IMR-90 (cell line): ENCODE results near the gene LMBRD2. TPM values are rescaled to one million over a fixed set of nuclear protein-coding genes. Genes with fewer than 3 reads are reported as not detected.

ENCODE experiments used
- ATAC-seq: fragments of 200-7000 bp; cut with Tn5 transposase; 2 replicates; pipeline ENCODE4 v1.9.1; 2020; ENCODE audit warnings: low read depth, mild to moderate bottlenecking, moderate library complexity
- BruUV-seq: library from RNA; stranded (reverse); fragments of 400-500 nt; replicated peaks from 2 replicates; lab custom pipeline; 2021; lab: Mats Ljungman, UMichigan
- CTCF ChIA-PET: fragments of 300-600 bp; formaldehyde crosslinking; extraction: SDS; loops from one replicate; lab custom pipeline; 2021; ENCODE audit warnings: antibody characterized with exemption; lab: Yijun Ruan, JAX
- POLR2A ChIA-PET: fragments of 300-600 bp; sonication (Branson Sonifier 250); formaldehyde crosslinking; loops from one replicate; lab custom pipeline; 2022; ENCODE audit warnings: antibody characterized with exemption; ENCODE audit not compliant: unreplicated experiment; lab: Charles Lee
- DNase-seq: peaks from one replicate; pipeline ENCODE4 v3.0.0; 2013
- H2AFZ ChIP-seq: replicated peaks from 2 replicates; pipeline ENCODE3; 2013; ENCODE audit warnings: low read length, mild to moderate bottlenecking; ENCODE audit not compliant: poor library complexity
- H2AK5ac ChIP-seq: 2 replicates; pipeline ENCODE4 v1.6.1; 2013; ENCODE audit warnings: low read depth, low read length, inconsistent platforms
- H2AK9ac ChIP-seq: replicated peaks from 2 replicates; pipeline ENCODE3; 2013; ENCODE audit warnings: mild to moderate bottlenecking, low read depth, low read length, moderate library complexity; ENCODE audit not compliant: poor library complexity
- H2BK120ac ChIP-seq: 2 replicates; pipeline ENCODE4 v1.6.1; 2013; ENCODE audit warnings: low read depth, low read length, inconsistent platforms
- H2BK15ac ChIP-seq: 3 replicates; pipeline ENCODE4 v1.6.1; 2013; ENCODE audit warnings: low read depth, low read length, inconsistent platforms
- H2BK20ac ChIP-seq: 2 replicates; pipeline ENCODE4 v1.6.1; 2013; ENCODE audit warnings: low read depth, mild to moderate bottlenecking, inconsistent platforms, low read length, moderate library complexity
- H2BK5ac ChIP-seq: 2 replicates; pipeline ENCODE4 v1.6.1; 2013; ENCODE audit warnings: mild to moderate bottlenecking, low read depth, low read length, inconsistent platforms; ENCODE audit not compliant: poor library complexity, severe bottlenecking
- H3K14ac ChIP-seq: replicated peaks from 2 replicates; pipeline ENCODE4 v1.6.1; 2013; ENCODE audit warnings: low read depth, low read length, inconsistent platforms
- H3K18ac ChIP-seq: 2 replicates; pipeline ENCODE4 v1.6.1; 2013; ENCODE audit warnings: low read depth, low read length, control low read depth
- H3K23ac ChIP-seq: 2 replicates; pipeline ENCODE4 v1.6.1; 2013; ENCODE audit warnings: low read depth, low read length, inconsistent platforms
- H3K27ac ChIP-seq: 2 replicates; pipeline ENCODE4 v1.5.1; 2013; ENCODE audit warnings: mild to moderate bottlenecking, control low read depth, low read length; ENCODE audit not compliant: insufficient read depth
- H3K27me3 ChIP-seq: 2 replicates; pipeline ENCODE4 v1.6.1; 2013; ENCODE audit warnings: low read length; ENCODE audit not compliant: control insufficient read depth, insufficient read depth
- H3K36me3 ChIP-seq: 2 replicates; pipeline ENCODE4 v1.6.1; 2013; ENCODE audit warnings: low read length, mixed read lengths; ENCODE audit not compliant: control insufficient read depth, insufficient read depth
- H3K4ac ChIP-seq: 2 replicates; pipeline ENCODE4 v1.6.1; 2013; ENCODE audit warnings: low read depth, low read length, inconsistent platforms
- H3K4me1 ChIP-seq: 2 replicates; pipeline ENCODE4 v1.6.1; 2013; ENCODE audit warnings: low read length, mixed read lengths; ENCODE audit not compliant: control insufficient read depth, insufficient read depth
- H3K4me2 ChIP-seq: 2 replicates; pipeline ENCODE4 v1.6.1; 2013; ENCODE audit warnings: low read depth, mild to moderate bottlenecking, control low read depth, low read length, moderate library complexity
- H3K4me3 ChIP-seq: 2 replicates; pipeline ENCODE4 v1.5.1; 2013; ENCODE audit warnings: low read depth, mild to moderate bottlenecking, control low read depth, low read length, moderate library complexity; ENCODE audit not compliant: insufficient read depth
- H3K56ac ChIP-seq: 2 replicates; pipeline ENCODE4 v1.6.1; 2013; ENCODE audit warnings: low read length, inconsistent platforms; ENCODE audit not compliant: insufficient read depth; ENCODE audit errors: extremely low read depth
- H3K79me1 ChIP-seq, 2 experiments: 2 replicates each; pipeline ENCODE4 v1.6.1; 2013; ENCODE audit warnings: low read length in 2 of 2, inconsistent platforms in 1 of 2, low read depth in 1 of 2
- H3K9ac ChIP-seq: 2 replicates; pipeline ENCODE4 v1.6.1; 2013; ENCODE audit warnings: low read depth, low read length, control low read depth
- H3K9me1 ChIP-seq: 2 replicates; pipeline ENCODE4 v1.6.1; 2013; ENCODE audit warnings: low read length, inconsistent platforms; ENCODE audit not compliant: insufficient read depth
- H3K9me3 ChIP-seq: 2 replicates; pipeline ENCODE4 v1.6.1; 2013; ENCODE audit warnings: low read length; ENCODE audit not compliant: control insufficient read depth, insufficient read depth
- H4K20me1 ChIP-seq: 2 replicates; pipeline ENCODE4 v1.6.1; 2013; ENCODE audit warnings: low read length, inconsistent platforms; ENCODE audit not compliant: insufficient read depth
- H4K5ac ChIP-seq: 2 replicates; pipeline ENCODE4 v1.6.1; 2013; ENCODE audit warnings: mild to moderate bottlenecking, low read depth, low read length, control low read depth
- H4K8ac ChIP-seq, 2 experiments: 2 replicates each; pipeline ENCODE4 v1.6.1; 2013; ENCODE audit warnings: low read depth in 2 of 2, low read length in 2 of 2, control low read depth in 1 of 2, inconsistent platforms in 1 of 2
- H4K91ac ChIP-seq: 2 replicates; pipeline ENCODE4 v1.6.1; 2013; ENCODE audit warnings: low read depth, low read length, inconsistent platforms; ENCODE audit not compliant: insufficient read depth
- CEBPB ChIP-seq: IDR thresholded peaks from 2 replicates; pipeline ENCODE4 v1.6.1; 2012; ENCODE audit warnings: low read depth, low read length, improper control_type of control experiment
- CHD1 ChIP-seq: IDR thresholded peaks from 2 replicates; pipeline ENCODE4 v1.6.1; 2012; ENCODE audit warnings: low read depth, low read length, improper control_type of control experiment
- FOS ChIP-seq: fragments of 150-350 bp; IDR thresholded peaks from 2 replicates; pipeline ENCODE4 v1.6.1; 2016; ENCODE audit warnings: low read depth, low read length
- MAFK ChIP-seq: IDR thresholded peaks from 2 replicates; pipeline ENCODE4 v1.6.1; 2012; ENCODE audit warnings: low read depth, low read length, improper control_type of control experiment
- POLR2A ChIP-seq: IDR thresholded peaks from 2 replicates; pipeline ENCODE4 v1.6.1; 2012; ENCODE audit warnings: mild to moderate bottlenecking, low read depth, low read length
- SMC3 ChIP-seq: fragments of 150-350 bp; IDR thresholded peaks from 2 replicates; pipeline ENCODE4 v1.6.1; 2016; ENCODE audit warnings: low read depth, mild to moderate bottlenecking, antibody characterized with exemption, low read length, moderate library complexity
- USF2 ChIP-seq: fragments of 150-350 bp; IDR thresholded peaks from 2 replicates; pipeline ENCODE4 v1.6.1; 2017; ENCODE audit warnings: mild to moderate bottlenecking, antibody characterized with exemption, low read length, low read depth
- WGBS, 2 experiments: methylation state at CpG; one replicate each; pipeline versions ENCODE4 v1.1.5 to v1.1.7; 2013; ENCODE audit warnings: missing lambda C conversion rate in 2 of 2; ENCODE audit not compliant: insufficient read length in 1 of 2; ENCODE audit errors: extremely low coverage in 2 of 2; 5-methylcytosine and 5-hydroxymethylcytosine counted together
- dilution Hi-C: fragments of 300-500 bp; cut with HindIII; formaldehyde crosslinking; loops from one replicate; pipeline ENCODE4 v1.14.3; 2018; ENCODE audit warnings: low sequenced_read_pairs; ENCODE audit not compliant: unreplicated experiment
- in situ Hi-C: fragments of 300-500 bp; cut with MboI; formaldehyde crosslinking; loops from 3 replicates; pipeline ENCODE4 v1.14.3; 2019; ENCODE audit warnings: low sequenced_read_pairs, inconsistent platforms, mixed read lengths
- intact Hi-C: fragments of 100-400 bp; cut with micrococcal nuclease; formaldehyde crosslinking; loops from 2 replicates; pipeline ENCODE4 v1.10.0; 2022
- polyA plus RNA-seq, 3 experiments: library from polyadenylated mRNA; depleted of rRNA; stranded (reverse); fragments of >200 nt; gene quantifications; 2 replicates each; pipeline ENCODE4 v1.2.3, GENCODE V29; 2012; ENCODE audit warnings: low replicate concordance in 1 of 3
- total RNA-seq: library from RNA; depleted of rRNA; stranded (reverse); fragments of >200 nt; gene quantifications from 2 replicates; pipeline ENCODE4 v1.2.3, GENCODE V29; 2012

Gene LMBRD2
- total and polyA plus RNA-seq, 2 of the 4 experiments (the other 2 are of a cell fraction): 1.8 to 5.2 TPM

DNA sequence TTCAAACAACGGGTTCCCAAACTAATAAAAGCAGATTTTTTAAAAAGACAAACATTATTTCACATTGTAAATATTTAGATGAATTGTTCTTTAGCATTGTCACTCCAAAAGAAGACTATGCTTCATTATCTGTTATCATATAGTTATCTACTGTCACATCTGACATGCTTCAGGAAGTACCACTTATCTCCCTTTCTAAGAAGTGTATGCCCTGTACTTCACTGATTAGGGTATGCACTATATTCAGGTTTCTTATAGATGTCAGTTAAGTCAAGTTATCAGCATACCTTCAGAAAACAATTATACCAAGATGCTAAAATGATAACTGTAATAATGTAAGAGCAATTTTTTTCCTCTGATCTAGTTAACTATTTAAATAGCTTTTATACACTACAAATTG, 40.4 kb downstream of the LMBRD2 start:
- no peak overlapping the region for H2BK120ac ChIP-seq
- H3K4me2 ChIP-seq: no peak overlapping the region
- no peaks in the 10 kb centered on the region for H4K20me1 ChIP-seq
- intact Hi-C loops: no loop called here
- H3K4me3 ChIP-seq: no peak overlapping the region
- H3K9me1 ChIP-seq: no peaks in the 10 kb centered on the region
- H2BK5ac ChIP-seq: no peak overlapping the region
- no peak overlapping the region for H4K5ac ChIP-seq
- H2AK9ac ChIP-seq: no peak overlapping the region
- H3K79me1 ChIP-seq: no peaks in the 10 kb centered on the region
- in situ Hi-C loops: no loop called here
- BruUV-seq: no TSS peak
- no peak overlapping the region for H3K14ac ChIP-seq
- H3K27ac ChIP-seq: no peak overlapping the region
- dilution Hi-C loops: no loop called here
- no peak overlapping the region for H2BK20ac ChIP-seq
- H3K23ac ChIP-seq: no peak overlapping the region
- H3K9me3 ChIP-seq: no peaks in the 10 kb centered on the region
- ATAC-seq: no peak
- no peak overlapping the region for H3K56ac ChIP-seq
- no peak overlapping the region for H4K91ac ChIP-seq
- H2AFZ ChIP-seq: no peak overlapping the region
- no peak overlapping the region for H2AK5ac ChIP-seq
- WGBS, 2 experiments: no CpG with 5 or more reads among the region's 1 CpG
- H3K36me3 ChIP-seq: peaks cover 3% of the 10 kb centered on the region
- H3K18ac ChIP-seq: no peak overlapping the region
- H3K9ac ChIP-seq: no peak overlapping the region
- no peaks in the 10 kb centered on the region for H3K4me1 ChIP-seq
- no peak overlapping the region for H2BK15ac ChIP-seq
- no peaks in the 10 kb centered on the region for H3K27me3 ChIP-seq
- POLR2A ChIA-PET: no interaction called here
- CTCF ChIA-PET: interaction anchor here (1.0 to 1.2 kb wide), 2 partner anchors 28 to 32 kb away, joined by 3 read pairs; no protein-coding TSS in a partner anchor
- no peak overlapping the region for H4K8ac ChIP-seq
- H3K4ac ChIP-seq: no peak overlapping the region
- no peak for DNase-seq
- TF ChIP-seq SMC3: no peak
- no peak for TF ChIP-seq MAFK
- TF ChIP-seq CEBPB: no peak
- TF ChIP-seq FOS: no peak
- no peak for TF ChIP-seq USF2
- TF ChIP-seq CHD1: no peak
- TF ChIP-seq POLR2A: no peak
